Tibial nerve (tissue), 4 donors: Measurements from ENCODE around the gene COL4A2. TPM values are rescaled to one million over a fixed set of nuclear protein-coding genes. Genes with fewer than 3 reads are reported as not detected.

Experiments used
- DNase-seq, 2 donors: peaks; one replicate each; pipeline ENCODE4 v3.0.0-alpha.2; 2019; ENCODE audit warnings: low spot score in 2 of 2
- H3K27ac ChIP-seq, 4 donors: fragments of 200-600 bp; sonication (generic) in 3 of 4; one replicate each; pipeline ENCODE4 v1.5.1; 2017 to 2019; ENCODE audit warnings: mild to moderate bottlenecking in 1 of 4
- H3K27me3 ChIP-seq, 2 donors: fragments of 200-600 bp; sonication (generic) in 1 of 2; one replicate each; pipeline versions ENCODE4 v1.5.1 to v1.6.0; 2017 to 2019
- H3K36me3 ChIP-seq, 3 donors: fragments of 200-600 bp; sonication (generic); one replicate each; pipeline ENCODE4 v1.5.1; 2018 to 2019
- H3K4me1 ChIP-seq, 4 donors: fragments of 200-600 bp; sonication (generic) in 3 of 4; one replicate each; pipeline ENCODE4 v1.5.1; 2017 to 2019
- H3K4me3 ChIP-seq, 4 donors: fragments of 200-600 bp; sonication (generic) in 3 of 4; one replicate each; pipeline ENCODE4 v1.5.1; 2017 to 2019; ENCODE audit warnings: mild to moderate bottlenecking in 1 of 4, moderate library complexity in 1 of 4
- H3K9me3 ChIP-seq, 4 donors: fragments of 200-600 bp; sonication (generic) in 3 of 4; one replicate each; pipeline ENCODE4 v1.5.1; 2017 to 2019
- EP300 ChIP-seq, 2 donors: sonication (generic); formaldehyde crosslinking; IDR thresholded peaks; one replicate each; pipeline ENCODE4 v1.6.1; 2017; ENCODE audit warnings: antibody characterized with exemption in 2 of 2, mild to moderate bottlenecking in 1 of 2
- POLR2A ChIP-seq, 2 donors: fragments of 450-650 bp; IDR thresholded peaks; one replicate each; pipeline ENCODE4 v1.6.1; 2017; ENCODE audit warnings: antibody characterized with exemption in 2 of 2, mild to moderate bottlenecking in 2 of 2, moderate library complexity in 2 of 2
- WGBS, 2 donors: methylation state at CpG; one replicate each; pipeline ENCODE4 v1.1.5; 2018; 5-methylcytosine and 5-hydroxymethylcytosine counted together
- total RNA-seq, 4 donors: library from RNA; depleted of rRNA; stranded (reverse); fragments of >200 nt; gene quantifications; one replicate each; pipeline ENCODE4 v1.1.0, GENCODE V29; 2016
- TF ChIP-seq, protein P1 (sequence below), 5 experiments: fragments of 200-600 bp in 3 of 5; fragments of 450-650 bp in 2 of 5; sonication (generic) in 3 of 5; IDR thresholded peaks; one replicate each; pipeline ENCODE4 v1.5.1; 2016 to 2019; ENCODE audit warnings: antibody characterized with exemption in 5 of 5, mild to moderate bottlenecking in 3 of 5, moderate library complexity in 2 of 5

Gene COL4A2
- total RNA-seq, 4 donors from 2014 or later, result 576 to 821 (median 658) TPM

DNA sequence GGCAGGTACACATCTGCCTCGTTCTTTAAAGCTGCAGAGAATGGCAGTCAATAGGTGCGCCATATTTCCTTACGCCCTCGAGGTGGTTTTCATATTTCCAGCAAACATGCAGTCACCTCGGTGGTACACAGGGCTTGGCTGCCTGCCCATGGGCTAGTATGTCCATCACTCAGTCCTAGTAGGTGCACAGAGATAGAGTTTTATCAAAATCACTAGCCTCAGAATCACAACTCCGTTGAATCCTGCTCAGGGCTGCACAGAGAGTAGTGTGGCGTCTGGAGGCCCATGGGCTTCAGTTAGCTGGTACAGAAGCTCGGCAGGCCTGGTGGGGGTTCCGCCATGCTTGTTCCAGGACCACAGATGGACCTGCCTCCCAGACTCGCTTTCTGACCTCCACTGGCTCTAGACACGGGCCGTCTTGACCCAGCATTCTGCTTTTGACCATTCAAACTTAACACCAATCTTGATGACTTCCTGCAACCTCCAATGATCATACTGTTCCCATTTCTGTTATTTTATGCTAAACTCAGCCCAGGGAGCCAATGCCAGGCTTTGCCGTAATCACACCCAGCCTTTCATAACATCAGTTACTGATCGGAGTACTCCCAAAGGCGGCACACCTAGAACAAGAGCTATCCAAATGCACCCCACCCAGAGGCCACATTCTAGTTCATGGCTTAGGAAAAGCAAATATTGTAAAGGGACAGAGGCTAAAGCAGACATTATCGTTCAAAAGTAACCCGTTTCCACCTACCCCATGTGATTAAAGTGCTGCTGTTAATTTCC, 134.1 kb downstream of the COL4A2 start:
- H3K27me3 ChIP-seq, result no peaks in the 10 kb centered on the region
- peaks cover 0 to 29% (median 5%) of the 10 kb centered on the region in 4 donors for H3K4me1 ChIP-seq
- H3K9me3 ChIP-seq, result no peaks in the 10 kb centered on the region
- H3K4me3 ChIP-seq, result no peak overlapping the region
- no peak for DNase-seq
- TF ChIP-seq EP300 (IDR thresholded peaks at IDR 0.05) (peak in 1 of 2 donors; percentile 61), POLR2A (IDR thresholded peaks at IDR 0.05) (no peak)
- peak overlapping the region in 2 of 4 donors; percentile 30 to 34 for H3K27ac ChIP-seq
- peaks cover 0 to 75% (median 3%) of the 10 kb centered on the region in 3 donors for H3K36me3 ChIP-seq
- 83 to 89% methylated on average over 17 of the region's 17 CpGs for WGBS, 2 donors

DNA sequence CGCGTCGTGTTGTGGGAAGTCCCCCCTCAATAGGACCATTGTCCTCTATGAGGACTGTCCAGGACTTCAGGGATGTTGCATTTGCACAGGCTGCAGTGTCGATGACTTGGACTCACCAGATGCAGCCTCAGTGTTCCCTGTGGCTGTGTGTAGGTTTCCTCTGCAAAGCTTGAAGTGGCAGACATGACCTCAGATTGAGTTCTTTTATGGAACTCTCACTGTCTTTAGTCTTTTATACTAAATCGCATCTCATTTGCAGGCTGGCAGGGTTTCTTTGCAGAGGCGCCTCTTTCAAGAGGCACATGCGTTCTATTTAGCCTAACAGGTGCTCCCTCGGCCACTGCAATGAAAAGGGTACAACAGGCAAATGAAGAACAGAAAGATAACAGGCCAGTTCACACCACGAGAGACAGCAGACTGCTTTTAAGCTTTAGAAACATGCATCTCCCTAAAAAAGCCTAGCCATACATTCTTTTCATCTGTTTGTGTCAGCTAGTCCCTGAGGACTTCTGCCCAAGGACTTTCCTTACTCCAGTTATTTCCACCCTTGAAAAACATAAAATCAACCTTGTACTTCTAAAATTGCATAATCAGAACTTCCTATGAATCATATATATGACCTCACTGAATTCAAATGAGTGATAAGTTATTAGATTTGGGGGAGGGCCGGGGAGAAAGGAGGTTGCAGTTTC, 136.0 kb downstream of the COL4A2 start:
- Histone ChIP-seq H3K27me3 (no peaks in the 10 kb centered on the region), H3K36me3 (peaks cover 0 to 75% (median 3%) of the 10 kb centered on the region in 3 donors), H3K4me3 (no peak overlapping the region), H3K4me1 (peaks cover 0 to 24% (median 5%) of the 10 kb centered on the region in 4 donors), H3K27ac (peak overlapping the region in 2 of 4 donors; percentile 28 to 70), H3K9me3 (no peaks in the 10 kb centered on the region)
- no peak for DNase-seq
- TF ChIP-seq, protein P1, sequence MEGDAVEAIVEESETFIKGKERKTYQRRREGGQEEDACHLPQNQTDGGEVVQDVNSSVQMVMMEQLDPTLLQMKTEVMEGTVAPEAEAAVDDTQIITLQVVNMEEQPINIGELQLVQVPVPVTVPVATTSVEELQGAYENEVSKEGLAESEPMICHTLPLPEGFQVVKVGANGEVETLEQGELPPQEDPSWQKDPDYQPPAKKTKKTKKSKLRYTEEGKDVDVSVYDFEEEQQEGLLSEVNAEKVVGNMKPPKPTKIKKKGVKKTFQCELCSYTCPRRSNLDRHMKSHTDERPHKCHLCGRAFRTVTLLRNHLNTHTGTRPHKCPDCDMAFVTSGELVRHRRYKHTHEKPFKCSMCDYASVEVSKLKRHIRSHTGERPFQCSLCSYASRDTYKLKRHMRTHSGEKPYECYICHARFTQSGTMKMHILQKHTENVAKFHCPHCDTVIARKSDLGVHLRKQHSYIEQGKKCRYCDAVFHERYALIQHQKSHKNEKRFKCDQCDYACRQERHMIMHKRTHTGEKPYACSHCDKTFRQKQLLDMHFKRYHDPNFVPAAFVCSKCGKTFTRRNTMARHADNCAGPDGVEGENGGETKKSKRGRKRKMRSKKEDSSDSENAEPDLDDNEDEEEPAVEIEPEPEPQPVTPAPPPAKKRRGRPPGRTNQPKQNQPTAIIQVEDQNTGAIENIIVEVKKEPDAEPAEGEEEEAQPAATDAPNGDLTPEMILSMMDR (IDR thresholded peaks at IDR 0.05), result no peak
- TF ChIP-seq EP300 (IDR thresholded peaks at IDR 0.05), result no peak
- TF ChIP-seq POLR2A (IDR thresholded peaks at IDR 0.05), result no peak
- WGBS, 2 donors, result 45 to 47% methylated on average over 10 of the region's 10 CpGs

DNA sequence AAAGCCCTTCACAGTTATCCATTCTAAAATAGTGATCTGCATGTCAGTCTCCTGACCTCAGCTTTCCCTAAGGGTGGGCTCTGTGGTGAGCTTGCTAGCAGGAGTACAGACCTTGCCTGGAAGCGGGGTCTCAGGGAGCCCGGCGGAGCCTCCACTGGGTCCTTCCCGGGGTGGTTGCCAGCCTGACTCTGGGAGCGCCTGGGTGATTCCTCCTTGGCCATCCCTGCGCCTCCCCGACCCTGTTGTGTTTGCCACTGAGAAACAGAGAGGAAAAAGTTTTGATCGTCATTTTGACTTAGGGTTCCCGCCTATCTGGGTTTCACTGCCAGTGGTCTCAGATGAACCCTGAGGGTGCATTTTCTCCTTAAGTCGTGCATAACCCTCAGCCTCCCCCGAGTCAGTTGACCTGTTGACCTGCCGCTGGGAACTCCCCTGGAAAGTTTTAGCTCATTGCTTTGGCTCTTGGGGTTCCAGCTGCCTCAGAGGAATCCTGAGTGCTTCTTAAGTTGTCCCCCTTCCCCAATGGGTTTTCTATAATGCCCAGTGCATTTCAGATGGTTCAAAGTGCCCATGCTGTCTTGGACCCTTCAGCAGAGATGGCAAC, 136.6 kb downstream of the COL4A2 start:
- no peak overlapping the region for H3K4me3 ChIP-seq
- WGBS, 2 donors, result 63 to 70% methylated on average over 9 to 12 of the region's 12 CpGs
- peaks cover 0 to 75% (median 1%) of the 10 kb centered on the region in 3 donors for H3K36me3 ChIP-seq
- no peaks in the 10 kb centered on the region for H3K9me3 ChIP-seq
- H3K4me1 ChIP-seq, result peaks cover 0 to 24% (median 5%) of the 10 kb centered on the region in 4 donors
- no peak for DNase-seq
- H3K27me3 ChIP-seq, result no peaks in the 10 kb centered on the region
- TF ChIP-seq, protein P1 (IDR thresholded peaks at IDR 0.05), result no peak
- TF ChIP-seq POLR2A (IDR thresholded peaks at IDR 0.05) (no peak), EP300 (IDR thresholded peaks at IDR 0.05) (no peak)
- H3K27ac ChIP-seq, result peak overlapping the region in 2 of 4 donors; percentile 64 to 70

DNA sequence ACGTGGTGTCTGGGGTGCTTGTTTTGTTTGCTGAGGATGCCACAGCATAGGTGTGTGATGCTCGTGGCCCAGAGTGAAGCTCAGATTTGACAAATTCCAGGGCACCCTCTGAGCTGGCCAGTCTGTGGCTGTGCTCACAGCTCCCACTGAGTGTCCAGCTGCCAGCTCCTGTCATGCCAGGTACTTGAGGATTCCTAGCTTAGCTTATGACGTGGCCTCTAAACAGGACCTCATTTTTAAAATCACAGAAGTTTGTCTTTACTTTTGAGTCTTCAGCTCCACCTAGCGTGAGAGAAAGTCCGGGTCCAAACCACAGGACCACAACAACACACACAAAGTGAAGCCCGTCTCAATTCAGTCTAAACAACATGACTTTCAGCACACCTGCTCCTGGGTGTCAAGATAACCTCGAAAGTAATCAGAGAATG, 137.2 kb downstream of the COL4A2 start:
- no peak for TF ChIP-seq EP300 (IDR thresholded peaks at IDR 0.05)
- TF ChIP-seq, protein P1 (IDR thresholded peaks at IDR 0.05), result peak in 1 of 5 experiments; percentile 30
- Histone ChIP-seq H3K36me3 (peaks cover 0 to 76% (median 0%) of the 10 kb centered on the region in 3 donors), H3K27me3 (no peaks in the 10 kb centered on the region), H3K4me1 (peaks cover 0 to 24% (median 5%) of the 10 kb centered on the region in 4 donors), H3K27ac (peak overlapping the region in 2 of 4 donors; percentile 64 to 70), H3K9me3 (no peaks in the 10 kb centered on the region), H3K4me3 (no peak overlapping the region)
- 75 to 82% methylated on average over 6 to 7 of the region's 7 CpGs for WGBS, 2 donors
- peak in 1 of 2 donors; percentile 43 for DNase-seq

DNA sequence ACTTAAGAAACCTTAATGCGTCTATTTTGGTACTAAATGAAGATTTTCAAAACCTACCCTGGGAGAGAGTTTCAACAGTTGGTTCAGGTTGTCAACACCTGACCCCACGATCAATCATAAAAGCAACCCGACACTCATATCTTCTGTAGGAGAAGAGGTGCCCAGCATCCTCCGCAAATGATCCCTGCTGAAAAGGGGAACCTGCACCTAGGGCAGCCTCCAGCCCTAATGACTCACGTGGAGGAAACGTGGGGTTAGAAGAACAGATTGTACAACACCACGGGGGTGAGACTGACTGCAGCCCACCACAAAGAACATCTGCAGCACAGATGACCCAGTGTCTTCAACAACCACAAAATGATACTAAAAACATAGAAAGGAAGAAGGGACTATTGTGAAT, 138.1 kb downstream of the COL4A2 start:
- no peaks in the 10 kb centered on the region for H3K27me3 ChIP-seq
- peak overlapping the region in 1 of 4 donors; percentile 5 for H3K27ac ChIP-seq
- DNase-seq, result no peak
- 67 to 74% methylated on average over 7 of the region's 7 CpGs for WGBS, 2 donors
- H3K4me3 ChIP-seq, result no peak overlapping the region
- H3K4me1 ChIP-seq, result peaks cover 0 to 24% (median 5%) of the 10 kb centered on the region in 4 donors
- TF ChIP-seq EP300 (IDR thresholded peaks at IDR 0.05), result no peak
- TF ChIP-seq, protein P1 (IDR thresholded peaks at IDR 0.05), result no peak
- TF ChIP-seq POLR2A (IDR thresholded peaks at IDR 0.05), result no peak
- peaks cover 0 to 77% (median 0%) of the 10 kb centered on the region in 3 donors for H3K36me3 ChIP-seq
- H3K9me3 ChIP-seq, result no peaks in the 10 kb centered on the region
